T follicular helper cell (primary cell): ENCODE data around the gene USP7.

Experiments
- DNase-seq: peaks from one replicate; pipeline ENCODE4 v3.0.0-alpha.2; 2020; ENCODE audit warnings: low read depth

USP7 gene

DNA sequence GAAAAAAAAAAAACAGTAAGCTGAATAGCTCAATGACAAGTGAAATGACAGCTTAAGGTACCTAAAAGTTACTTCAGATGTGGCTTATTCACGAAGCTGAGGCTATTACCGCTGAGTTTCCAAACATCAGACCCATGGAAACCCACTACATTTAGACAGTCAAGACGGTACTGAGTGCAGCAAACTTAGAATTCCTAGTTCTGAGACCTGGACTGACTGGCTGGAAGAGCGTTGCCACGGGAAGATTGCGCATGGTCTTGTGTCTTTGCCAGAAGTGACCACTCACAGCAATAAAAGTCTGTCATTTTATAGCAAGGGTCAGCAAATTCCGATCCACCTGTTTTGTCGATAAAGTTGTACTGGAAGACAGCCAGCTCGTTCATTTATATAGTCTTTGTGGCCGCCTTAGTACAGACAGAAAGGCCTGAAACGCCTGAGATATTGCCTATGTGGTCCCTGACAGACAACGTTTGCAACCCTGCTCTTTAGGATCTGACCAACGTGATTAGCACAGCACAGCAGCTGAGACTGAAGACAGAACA is 62.3 kb downstream of the USP7 start:
- DNase-seq = no peak

DNA sequence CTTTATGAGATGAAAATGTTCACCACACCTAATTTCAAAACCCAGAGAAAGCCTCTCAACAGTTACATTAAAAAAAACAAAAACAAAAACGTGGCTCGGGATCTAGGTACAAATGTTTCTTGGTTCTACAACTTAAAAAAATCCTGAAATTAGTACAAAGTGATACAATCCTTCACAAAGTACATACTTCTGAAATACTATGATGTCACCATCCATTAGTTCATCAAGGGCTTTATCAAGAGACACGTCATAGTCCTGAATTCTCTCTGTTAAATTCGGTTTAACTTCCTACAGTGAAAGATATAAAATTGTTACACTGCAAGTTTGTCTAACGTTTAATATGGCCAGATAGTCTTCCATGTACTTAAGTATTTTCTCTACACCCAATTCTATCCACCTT is 63.4 kb downstream of the USP7 start:
- no peak for DNase-seq

DNA sequence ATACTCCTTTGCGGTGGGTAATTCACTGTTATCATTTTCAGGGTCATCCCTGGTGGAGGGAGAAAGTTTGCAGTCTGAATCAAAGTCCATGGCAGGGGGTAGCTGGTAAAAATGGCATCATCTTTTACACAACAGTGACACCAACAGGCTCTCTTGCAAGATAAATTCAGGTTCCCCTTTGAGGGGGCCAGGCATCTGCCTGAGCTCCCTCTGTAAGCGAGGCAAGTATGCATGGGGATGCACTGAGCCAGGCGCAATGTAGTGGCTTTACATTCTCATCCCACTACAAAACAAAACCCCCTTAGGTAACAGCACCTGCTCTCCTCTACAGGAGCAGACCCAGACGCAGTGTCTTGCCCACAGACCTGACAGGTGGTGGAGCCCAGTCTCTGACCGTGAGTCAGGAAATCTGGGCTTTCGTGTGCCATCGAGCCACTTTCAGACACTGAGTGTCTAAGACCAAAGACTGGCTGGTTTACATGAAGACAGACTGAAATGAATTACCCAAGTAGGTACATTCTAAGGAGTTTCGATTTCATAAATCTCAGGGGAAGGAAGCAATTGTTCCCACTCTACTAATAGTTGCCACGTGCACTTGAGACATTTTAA is 63.9 kb downstream of the USP7 start:
- DNase-seq = no peak

DNA sequence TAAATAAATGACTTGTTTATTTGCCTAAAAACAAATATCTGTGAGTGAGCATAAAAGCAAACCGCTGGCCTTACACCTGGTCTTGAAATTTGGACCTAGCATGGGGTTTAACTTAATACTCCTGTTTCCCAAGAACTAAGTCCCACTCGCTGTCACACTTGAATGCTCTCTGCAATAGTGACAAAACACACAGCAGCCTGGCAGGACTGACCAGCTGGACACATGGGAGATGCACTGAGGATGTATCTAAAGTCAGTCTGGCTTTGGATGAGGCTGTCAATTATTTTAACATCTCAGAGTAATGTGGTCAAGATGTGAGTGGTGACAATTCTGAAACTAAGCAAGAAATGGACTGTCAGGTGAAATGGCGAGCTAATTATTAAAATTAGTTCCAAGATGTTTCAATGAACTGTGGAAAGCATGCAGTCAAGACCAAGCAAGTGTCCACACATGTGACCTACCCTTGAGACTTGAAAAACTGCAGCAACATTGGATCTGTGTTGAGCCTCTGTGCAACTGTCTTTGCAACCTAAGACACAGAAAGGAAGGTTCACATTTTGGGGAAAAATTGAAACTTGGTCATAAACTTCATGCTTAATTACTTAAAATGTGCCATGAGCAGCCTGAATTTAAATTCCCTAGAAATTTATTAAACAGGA is 64.9 kb downstream of the USP7 start:
- DNase-seq = no peak

DNA sequence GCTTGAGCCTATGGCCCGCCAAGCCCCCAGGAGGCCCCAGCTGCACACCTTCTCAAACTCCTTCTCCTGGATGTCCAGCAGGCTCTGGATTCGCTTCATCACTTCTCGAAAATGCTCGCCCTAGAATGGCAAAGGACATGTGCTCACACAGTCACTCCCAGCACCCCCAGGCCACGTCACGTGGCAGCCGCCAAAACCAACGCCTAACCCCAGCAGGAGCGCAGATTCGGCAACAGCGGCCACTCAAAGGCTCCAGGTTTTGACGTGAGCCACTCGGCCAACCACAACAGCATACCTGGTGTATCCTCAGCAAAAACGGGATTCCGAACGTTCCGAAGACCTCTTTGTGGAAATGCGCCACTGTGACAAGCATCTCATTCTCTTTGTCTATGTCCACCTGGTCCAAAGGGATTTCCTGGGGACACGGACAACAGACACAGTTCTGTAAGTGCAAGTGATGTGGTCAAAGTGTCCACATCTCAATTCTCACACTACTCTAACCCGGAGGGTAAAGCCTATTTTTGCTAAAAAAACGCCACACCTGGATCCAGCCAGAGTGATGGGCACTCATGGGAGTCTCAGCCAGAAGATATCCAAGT is 68.9 kb downstream of the USP7 start:
- DNase-seq = no peak

DNA sequence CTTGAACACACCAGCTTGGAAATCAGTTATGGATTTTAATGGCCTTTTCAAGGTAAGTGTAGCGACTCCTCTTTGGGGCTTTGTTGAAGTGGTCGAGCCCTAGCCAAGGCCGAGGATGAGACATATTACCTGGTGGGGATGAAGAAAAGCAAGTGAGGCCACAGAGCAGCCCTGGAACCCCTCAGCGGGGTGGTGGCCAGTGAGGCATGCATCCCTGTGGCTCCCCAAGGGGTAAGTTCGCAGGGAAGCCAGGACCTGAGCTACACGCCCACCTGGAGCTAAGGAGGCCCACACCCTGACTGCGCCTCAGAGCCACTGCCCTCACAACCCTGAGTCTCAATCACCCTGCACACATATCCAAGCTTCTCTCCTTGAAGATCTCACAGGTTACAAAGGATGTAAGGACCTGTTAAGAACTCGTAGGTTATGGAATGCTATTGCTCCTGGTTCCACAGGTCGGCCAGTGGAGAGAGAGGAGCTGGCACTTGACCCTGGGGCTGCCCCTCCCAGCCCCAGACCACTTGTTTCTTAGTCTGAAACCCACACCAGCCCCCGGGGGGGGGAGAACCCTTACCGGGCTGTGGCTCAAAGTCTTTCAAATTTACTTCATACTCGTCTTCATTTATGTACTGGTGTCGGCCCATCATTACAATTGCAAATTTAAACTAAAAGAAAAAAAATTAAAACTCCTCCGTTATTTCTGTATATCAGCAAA is 69.6 kb downstream of the USP7 start:
- DNase-seq = no peak

DNA sequence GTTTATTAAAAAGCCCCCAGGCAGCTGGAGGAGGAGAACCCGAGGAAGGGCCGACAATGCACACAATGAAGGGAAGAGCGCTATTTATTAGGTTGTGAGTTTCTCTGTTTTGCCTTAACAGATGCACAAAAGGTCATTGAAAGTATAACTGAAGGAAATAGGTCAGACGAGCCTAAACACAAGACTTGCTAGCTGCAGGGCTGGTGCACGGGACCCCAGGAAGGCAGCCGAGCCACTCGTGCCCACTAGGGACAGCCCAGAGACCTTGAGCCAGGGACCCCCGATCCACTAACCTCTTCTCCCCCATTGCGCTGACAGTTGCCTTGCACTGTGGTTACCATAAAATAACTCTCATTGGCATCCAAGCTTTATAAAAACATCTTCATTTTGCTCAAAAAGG is 70.3 kb downstream of the USP7 start:
- no peak for DNase-seq

DNA sequence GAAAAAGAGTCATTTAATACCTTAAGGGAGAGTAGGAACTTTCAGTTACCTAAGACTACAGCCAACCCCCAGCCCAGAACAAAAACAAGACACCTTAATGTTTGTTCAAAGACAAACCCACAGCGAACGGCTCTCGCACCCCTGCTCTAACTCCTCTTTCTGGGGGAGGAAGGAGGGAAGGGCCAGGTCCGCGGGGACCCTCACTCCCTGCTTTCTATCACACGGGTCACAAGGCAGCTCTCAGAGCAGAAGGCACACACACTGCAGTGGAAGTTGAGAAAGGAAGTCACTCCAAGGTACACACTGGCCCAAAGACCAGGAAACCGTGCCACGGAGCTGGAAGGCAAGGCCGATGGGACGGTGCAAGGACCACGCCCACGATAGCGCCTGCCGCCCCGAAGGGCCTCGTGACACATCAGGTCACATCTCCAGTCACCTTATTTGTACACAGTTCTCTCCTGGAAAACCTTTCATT is 71.6 kb downstream of the USP7 start:
- DNase-seq = no peak

DNA sequence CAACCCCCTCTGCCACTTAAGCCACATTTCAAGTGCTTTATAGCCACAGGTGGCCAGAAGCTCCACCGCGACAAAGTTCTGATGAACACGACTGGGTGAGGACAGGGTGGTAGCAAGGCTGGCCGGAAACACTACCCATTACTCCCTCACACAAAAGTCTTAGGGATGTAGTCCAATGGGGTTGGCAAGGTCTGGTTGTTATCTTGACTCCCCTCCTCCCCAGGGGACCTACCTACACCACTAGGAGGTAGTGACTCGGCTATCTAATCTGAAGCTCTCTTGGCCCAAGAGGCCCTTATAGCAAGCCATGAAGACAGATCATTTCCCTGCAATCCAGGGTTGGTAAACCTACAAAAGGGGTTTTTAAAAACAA is 73.2 kb downstream of the USP7 start:
- no peak for DNase-seq

DNA sequence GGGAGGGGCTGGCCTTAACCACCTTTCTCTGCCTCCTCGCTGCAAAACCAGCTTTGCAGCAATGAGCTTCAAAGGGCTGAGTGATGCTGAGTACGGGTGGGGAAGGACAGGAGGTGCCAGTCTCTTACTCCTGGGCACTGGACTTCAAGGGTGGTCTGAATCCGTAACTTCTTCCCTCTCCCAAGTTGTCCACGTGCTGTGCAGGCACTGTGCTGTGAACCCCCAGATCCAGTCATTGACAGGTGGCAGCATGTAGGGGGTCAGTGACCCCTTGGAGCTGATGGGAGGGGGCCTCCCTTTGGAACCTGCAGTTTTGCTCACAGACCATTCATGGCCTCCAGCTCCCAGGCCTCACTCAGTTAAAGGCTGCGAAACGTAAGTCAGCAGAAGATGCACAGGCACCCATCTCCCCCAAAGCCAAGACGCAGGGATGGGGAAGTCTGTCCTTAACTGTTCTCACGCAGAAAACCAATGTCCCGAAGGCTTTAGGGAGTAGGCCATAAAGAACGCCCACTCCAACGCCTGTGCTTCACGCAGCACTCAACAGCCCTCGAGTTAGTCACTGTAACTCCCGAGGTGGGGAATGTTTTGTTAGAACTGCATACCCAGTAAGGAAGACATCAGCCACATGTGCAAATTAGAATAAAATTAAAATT is 73.7 kb downstream of the USP7 start:
- DNase-seq = no peak

DNA sequence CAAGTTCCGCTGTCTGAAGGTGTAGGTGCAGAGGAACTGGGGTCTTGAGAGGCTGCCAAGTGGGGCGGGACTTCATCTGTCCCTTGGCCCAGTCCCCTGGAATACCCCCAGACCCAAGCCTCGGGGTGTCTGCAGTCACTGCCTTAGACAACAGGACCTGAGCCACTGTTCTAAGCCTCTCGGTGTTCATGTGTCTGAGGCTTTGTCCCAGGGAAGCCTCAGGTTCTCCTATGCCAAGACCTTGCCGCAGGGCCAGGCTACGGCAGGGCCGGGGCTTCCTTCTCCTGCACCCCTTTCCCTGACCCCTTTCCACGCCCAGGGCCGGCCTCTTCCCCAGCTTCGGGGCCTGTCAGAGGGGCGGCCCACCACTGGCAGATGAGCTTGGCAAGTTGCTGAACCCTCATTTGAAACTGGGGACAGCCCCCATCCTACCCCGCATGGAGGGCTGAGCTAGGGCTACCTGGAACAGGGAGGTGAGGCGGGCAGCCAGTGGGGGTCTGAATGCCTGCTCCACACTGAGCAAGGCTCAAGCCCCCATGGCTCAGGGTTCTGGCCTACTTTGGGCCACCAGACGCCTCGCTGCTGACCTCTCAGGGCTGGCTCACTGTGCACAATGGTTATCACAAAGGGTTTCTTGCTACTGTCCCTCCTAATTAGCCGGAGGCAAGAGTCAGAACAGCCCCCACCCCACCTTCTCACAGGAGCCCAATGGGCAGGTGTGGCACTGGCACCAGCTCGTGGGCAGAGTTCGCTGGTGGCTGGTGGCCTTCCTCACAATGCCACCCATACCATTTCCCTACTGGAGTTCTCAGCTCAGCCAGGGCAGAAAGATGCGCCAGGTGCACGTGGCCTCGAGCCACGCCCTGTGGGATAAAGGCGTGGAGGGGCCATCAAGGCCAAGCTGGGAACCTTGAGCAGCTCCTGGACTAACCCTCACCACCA is 74.5 kb downstream of the USP7 start:
- no peak for DNase-seq

DNA sequence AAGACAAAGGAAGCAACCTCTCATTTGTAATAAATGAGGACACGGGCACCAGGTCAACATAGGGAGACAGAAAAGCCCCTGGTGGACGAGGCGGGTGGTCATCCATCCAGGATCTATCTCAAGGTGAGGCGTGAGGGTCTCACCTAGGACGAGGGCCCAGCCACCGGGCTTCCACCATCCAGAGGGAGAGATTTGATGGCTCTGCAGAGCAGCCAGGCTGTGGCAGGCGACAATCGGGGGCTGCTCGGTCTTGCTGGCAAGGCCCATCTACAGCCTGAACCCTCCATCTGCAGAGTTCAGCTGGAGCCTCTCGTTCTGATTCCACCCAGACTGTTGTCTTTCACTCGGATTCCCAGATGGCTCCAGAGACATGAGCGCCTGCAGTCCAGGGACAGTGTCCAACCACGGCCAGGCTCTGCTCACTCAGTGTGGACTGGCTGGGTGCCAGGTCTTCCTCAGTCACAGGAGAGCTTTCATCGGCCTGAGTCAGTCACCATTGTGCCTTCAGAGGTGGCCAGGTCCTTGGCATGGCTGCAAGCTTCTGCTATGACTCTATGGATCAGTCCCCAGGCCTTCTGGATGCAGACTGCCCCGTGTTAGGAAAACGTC is 75.7 kb downstream of the USP7 start:
- no peak for DNase-seq

DNA sequence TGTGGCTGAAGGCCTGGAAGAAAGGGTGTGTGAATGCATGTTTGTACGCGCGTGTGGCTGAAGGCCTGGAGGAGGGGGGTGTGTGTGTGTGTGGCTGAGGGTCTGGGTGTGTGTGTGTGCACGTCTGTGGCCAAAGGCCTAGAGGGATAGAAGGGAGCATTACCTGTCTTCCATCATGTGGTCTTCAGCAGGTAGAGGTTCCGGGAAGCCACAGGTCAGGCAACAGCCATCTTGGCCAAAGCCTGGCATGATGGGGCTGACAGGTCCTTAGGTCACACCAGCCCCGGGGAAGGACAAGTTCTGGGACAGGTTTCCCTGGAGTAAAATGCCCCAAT is 76.3 kb downstream of the USP7 start:
- DNase-seq = no peak

DNA sequence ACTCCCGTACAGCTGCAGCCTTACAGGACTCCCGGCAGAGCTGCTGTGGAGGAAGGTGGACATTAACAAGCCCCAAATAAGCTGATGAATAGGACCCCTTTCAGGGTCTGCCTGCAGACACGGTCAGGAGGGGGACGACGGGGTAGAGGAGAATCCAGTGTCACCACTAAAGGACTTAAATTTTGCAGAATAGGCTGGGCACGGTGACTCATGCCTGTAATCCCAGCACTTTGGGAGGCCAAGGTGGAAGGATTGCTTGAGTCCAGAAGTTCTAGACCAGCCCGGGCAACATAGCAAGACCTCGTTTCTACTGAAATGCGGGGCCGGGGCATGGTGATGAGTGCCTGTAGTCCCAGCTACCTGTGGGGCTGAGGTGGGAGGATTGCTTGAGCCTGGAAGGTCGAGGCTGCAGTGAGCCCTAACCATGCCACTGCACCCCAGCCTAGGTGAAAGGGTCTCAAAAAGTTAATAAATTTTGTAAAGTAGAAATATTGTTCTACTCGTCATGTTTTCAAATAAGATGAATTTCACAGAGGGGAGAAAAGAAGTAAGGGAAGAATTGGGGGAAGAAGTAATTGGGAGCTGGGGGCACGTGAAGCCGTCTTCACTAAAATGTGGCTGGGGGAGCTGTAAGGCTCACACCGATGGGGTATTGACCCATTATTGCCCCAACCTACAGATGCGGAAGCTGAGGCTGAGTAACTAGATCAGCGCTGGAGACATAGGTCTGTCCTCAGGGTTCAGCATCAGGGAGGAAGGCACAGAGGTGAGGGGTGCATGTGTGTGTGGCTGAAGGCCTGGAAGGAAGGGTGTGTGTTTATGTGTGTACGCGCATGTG is 76.9 kb downstream of the USP7 start:
- no peak for DNase-seq

DNA sequence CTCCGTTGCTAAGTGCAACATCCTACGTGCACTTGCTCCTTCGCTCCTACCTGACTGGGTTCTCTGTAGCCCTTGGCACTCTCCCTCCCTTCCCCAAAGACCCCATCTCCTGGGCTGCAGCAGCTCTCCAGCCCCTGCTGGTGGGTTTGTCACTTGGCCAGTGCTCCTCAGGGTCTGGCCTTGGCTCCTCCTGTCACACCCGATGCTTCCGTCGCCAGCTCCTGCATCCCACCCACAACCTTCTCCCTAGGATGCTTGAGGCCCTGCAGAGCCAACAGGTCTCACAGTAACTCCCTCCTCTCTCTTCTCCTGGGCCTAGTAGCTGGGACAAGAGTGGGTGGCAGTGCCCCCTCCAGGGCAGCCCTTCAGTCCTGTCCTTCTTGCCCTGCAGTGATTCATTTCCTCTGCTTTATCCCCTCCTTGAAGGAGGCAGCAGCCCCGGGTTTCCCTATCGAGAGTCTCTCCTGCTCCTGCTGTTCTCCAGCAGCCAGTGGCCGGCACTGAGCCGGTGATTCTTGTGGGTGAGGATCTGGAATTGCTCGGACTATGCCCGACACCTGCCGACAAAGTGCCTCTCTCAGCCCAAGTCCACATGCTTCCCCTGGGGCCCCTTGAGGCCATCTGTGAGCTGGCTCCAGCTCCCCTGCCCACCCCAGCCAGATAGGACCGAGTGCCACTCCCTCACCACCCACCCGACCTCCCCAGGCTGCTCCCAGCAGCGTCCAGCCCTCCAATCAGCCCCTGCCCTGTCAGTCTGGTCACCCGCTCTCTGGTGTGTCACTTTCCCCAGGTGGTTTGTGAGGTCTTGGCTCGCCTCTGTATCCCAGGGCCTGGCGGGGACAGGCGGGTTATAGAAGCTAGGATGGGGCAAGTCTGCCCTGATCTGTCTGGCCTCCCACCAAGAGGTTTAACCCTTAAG is 77.8 kb downstream of the USP7 start:
- no peak for DNase-seq

DNA sequence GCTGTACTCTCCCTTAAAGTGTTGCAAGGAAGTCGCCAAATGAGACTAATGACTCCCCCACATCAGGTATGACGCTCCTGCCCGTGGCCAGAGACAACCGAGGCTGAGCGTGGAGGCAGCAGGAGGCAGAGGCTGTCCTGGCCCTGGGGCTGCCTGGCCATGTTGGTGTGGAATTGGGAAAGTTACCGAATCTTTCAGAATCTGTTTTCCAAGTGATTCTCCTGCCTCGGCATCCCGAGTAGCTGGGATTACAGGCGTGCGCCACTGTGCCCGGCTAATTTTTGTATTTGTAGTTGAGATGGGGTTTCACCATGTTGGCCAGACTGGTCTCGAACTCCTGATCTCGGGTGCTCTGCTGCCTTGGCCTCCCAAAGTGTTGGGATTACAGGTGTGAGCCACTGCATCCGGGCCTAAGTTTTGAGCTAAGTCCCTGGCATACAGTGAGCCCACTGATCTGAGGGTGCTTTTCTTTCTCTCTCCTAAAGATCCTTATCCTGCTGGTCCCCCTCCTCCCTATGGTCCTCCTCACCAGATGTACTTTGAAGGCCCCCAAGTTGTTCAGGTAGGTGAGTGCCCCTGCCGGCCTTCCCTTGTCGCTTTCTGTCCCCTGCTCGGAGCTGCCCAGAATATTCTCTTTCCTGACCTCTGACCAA is 80.9 kb downstream of the USP7 start:
- DNase-seq = no peak

DNA sequence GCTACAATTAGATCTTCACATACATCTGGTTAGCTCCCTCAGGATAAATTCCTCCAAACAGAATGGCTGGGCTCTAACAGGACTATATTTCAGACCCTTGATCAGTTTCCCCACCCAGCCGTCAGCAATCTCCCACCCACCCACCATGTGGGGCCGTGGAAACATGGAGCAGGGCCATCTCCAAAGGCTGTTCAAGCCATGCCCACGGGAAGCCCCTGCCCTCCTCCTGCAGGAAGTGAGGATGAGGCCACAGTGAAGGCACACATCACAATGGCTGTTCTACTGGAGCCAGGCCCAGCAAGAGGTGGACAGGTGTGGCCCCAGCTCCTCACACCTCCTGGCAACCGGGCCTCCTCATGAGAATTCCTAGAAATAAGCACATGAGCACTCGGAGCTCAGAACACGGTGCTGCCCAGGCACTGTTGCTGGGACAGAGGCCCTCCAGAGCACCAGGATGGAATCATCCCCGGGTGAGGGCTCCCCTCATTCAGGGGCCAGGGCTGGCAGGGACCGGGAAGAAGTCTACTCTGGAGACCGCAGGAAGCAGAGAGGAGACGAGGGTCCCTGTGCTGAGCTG is 81.6 kb downstream of the USP7 start, which contains the start of gene LITAFD:
LITAFD (plus strand) TSS at position 311 of the 577 bp plus-strand sequence. CDS start 2,005 bp downstream, outside the sequence.
- DNase-seq = no peak
